ENCODE data around the gene UNC13B. TPM values are rescaled to one million over a fixed set of nuclear protein-coding genes. Genes with fewer than 3 reads are reported as not detected.
"Not testable (repeated sequence)": the region's sequence is repeated elsewhere in the genome, so short reads cannot be mapped to it uniquely, and the experiment has no call there.

Gene UNC13B
- total RNA-seq, 1 experiment from 2014 or later = 17.6 TPM

GRCh38 chr9:35156781-35157180 lies 5.0 kb upstream of the UNC13B start:
- H3K79me2 ChIP-seq (ENCODE audit: insufficient read depth, low read length) = no peaks in the 10 kb centered on the region
- BruUV-seq (replicated peaks) = no TSS peak
- CTCF ChIA-PET = interaction anchor here (1.2 kb wide), 1 partner anchor 162 kb away, joined by 3 read pairs; no protein-coding TSS in a partner anchor

GRCh38 chr9:35157836-35158235 lies 4.0 kb upstream of the UNC13B start:
- H2AFZ ChIP-seq (ENCODE audit: low read depth, low read length, poor library complexity, severe bottlenecking); H4K20me1 ChIP-seq (ENCODE audit: insufficient read depth); H3K27me3 ChIP-seq (ENCODE audit: insufficient read depth, low read length); DNase-seq (ENCODE audit: low read depth, low spot score); BruUV-seq (replicated peaks); RAD21 ChIA-PET (ENCODE audit: low non-redundant PET in 1 of 2, low total read pairs in 2 of 2, uncharacterized antibody in 2 of 2, unreplicated experiment in 2 of 2); H3K36me3 ChIP-seq (ENCODE audit: control insufficient read depth in 1 of 2, insufficient read depth in 2 of 2, low read length in 2 of 2); H3K4me1 ChIP-seq (ENCODE audit: control insufficient read depth in 1 of 2, insufficient read depth in 2 of 2, low read length in 2 of 2); H3K27ac ChIP-seq (ENCODE audit: low read depth, low read length); CTCF ChIA-PET; H3K9me2 ChIP-seq (ENCODE audit: insufficient read depth); POLR2A ChIA-PET; H3K79me2 ChIP-seq (ENCODE audit: insufficient read depth, low read length); H3K4me3 ChIP-seq (replicated peaks in 1 of 2; ENCODE audit: low read depth in 1 of 2, low read length in 2 of 2); H3K4me2 ChIP-seq (ENCODE audit: low read length); H3K9me3 ChIP-seq (ENCODE audit: control insufficient read depth in 1 of 2, insufficient read depth in 1 of 2, low read depth in 1 of 2, low read length in 2 of 2); ATAC-seq; H3K9ac ChIP-seq (ENCODE audit: low read length); intact Hi-C loops (cut with micrococcal nuclease): not testable (repeated sequence)

More at GRCh38 chr9:35156781-35157180, 5.0 kb upstream of the UNC13B start:
- Histone ChIP-seq H2AFZ (ENCODE audit: low read depth, low read length, poor library complexity, severe bottlenecking) (no peak overlapping the region), H3K9me2 (ENCODE audit: insufficient read depth) (no peaks in the 10 kb centered on the region), H3K9me3 (ENCODE audit: control insufficient read depth in 1 of 2, insufficient read depth in 1 of 2, low read depth in 1 of 2, low read length in 2 of 2) (no peaks in the 10 kb centered on the region), H3K4me2 (ENCODE audit: low read length) (no peak overlapping the region), H3K36me3 (ENCODE audit: control insufficient read depth in 1 of 2, insufficient read depth in 2 of 2, low read length in 2 of 2) (no peaks in the 10 kb centered on the region), H3K9ac (ENCODE audit: low read length) (no peak overlapping the region), H3K4me1 (ENCODE audit: control insufficient read depth in 1 of 2, insufficient read depth in 2 of 2, low read length in 2 of 2) (peaks cover 3 to 6% of the 10 kb centered on the region in 2 experiments; a peak in 3 of 4 replicates), H3K27me3 (ENCODE audit: insufficient read depth, low read length) (no peaks in the 10 kb centered on the region), H4K20me1 (ENCODE audit: insufficient read depth) (no peaks in the 10 kb centered on the region), H3K27ac (ENCODE audit: low read depth, low read length) (no peak overlapping the region), H3K4me3 (replicated peaks in 1 of 2; ENCODE audit: low read depth in 1 of 2, low read length in 2 of 2) (no peak overlapping the region)
- POLR2A ChIA-PET = no interaction called here
- no peak for DNase-seq (ENCODE audit: low read depth, low spot score)
- RAD21 ChIA-PET (ENCODE audit: low non-redundant PET in 1 of 2, low total read pairs in 2 of 2, uncharacterized antibody in 2 of 2, unreplicated experiment in 2 of 2) = no interaction called here
- ATAC-seq = no peak
- intact Hi-C loops (cut with micrococcal nuclease) = no loop called here
- TF ChIP-seq POLR2A (IDR thresholded peaks at IDR 0.05; ENCODE audit: borderline replicate concordance, extremely low read depth, insufficient read depth, insufficient read length) (no peak), ZNF274 (IDR thresholded peaks at IDR 0.05; ENCODE audit: low read depth, low read length) (no peak)
